ENCODE results near the gene KCNRG.
"Not testable (repeated sequence)": the region's sequence is repeated elsewhere in the genome, so short reads cannot be mapped to it uniquely, and the experiment has no call there.

Gene KCNRG

DNA sequence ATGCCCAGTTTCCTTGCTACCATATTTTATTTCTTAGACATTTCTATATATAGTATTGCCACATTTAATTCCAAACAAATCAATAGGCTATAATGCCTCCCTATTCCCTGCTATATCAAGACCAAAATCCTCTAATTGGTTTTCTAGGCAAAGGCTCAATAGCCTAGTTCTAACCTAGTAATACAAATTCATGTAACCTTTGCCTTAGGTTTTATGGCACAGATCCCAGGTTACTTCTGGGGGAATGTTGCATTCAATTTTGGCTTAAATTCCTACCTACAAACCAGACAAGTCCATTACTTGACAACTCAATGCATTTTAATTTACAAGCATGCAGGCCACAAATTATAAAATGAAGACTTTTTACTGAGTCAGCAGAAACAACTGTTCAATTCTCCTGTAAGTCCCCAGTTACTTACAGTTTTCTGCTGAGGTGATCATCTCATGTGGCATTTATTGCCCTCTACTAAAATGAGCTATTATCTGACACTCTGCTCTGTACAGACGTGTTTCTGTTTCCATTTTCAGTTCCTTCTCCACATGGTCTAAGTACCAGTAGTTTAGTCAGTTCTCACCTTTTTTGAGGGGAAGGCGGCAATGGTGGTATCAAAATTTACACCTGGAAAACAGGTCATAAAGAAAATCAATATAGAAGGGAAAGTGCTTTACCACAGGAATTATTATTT is 11.7 kb downstream of the KCNRG start:
- no peak for FAIRE-seq
- TF ChIP-seq POLR2A (IDR thresholded peaks at IDR 0.05; ENCODE audit: low read depth, low read length): no peak
- no peak for DNase-seq (ENCODE audit: insufficient read length, low spot score)

DNA sequence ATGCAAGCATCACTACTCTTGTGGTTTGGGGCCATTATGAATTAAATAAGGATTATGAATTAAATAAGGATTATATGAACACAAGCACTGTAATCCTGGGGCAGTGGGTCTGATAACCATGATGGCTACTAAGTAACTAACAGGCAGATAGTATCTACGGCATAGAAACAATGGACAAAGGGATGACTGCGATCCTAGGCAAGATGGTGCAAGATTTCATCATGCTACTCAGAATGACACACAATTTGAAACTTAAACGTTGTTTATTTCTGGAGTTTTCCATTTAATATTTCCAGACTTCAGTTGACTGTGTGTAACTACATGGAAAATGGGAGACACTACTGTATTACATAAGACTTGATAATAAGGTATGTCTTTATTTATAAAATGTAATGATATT is 15.1 kb downstream of the KCNRG start:
- DNase-seq (ENCODE audit: insufficient read length, low spot score): no peak
- no peak for TF ChIP-seq POLR2A (IDR thresholded peaks at IDR 0.05; ENCODE audit: low read depth, low read length)
- FAIRE-seq: no peak

DNA sequence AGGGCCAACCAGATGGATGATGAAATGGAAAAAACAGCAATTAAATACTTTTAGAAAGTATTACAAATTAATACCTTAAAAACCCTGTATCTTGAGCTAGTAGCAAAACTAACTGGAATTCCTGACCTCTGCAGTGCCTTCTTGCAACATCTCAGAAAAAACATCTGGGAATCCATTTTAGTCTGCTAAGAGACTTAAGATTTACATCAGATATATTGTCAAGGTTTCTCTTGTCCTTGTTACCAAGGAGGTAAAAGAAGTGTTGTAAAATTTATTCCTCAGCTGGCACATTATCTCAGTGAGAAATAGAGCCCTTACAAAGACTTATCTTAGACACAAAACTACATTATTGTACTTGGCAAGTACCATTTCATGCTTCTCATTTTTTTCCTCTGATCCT is 18.5 kb downstream of the KCNRG start:
- no peak for FAIRE-seq
- no peak for DNase-seq (ENCODE audit: insufficient read length, low spot score)
- no peak for TF ChIP-seq POLR2A (IDR thresholded peaks at IDR 0.05; ENCODE audit: low read depth, low read length)

DNA sequence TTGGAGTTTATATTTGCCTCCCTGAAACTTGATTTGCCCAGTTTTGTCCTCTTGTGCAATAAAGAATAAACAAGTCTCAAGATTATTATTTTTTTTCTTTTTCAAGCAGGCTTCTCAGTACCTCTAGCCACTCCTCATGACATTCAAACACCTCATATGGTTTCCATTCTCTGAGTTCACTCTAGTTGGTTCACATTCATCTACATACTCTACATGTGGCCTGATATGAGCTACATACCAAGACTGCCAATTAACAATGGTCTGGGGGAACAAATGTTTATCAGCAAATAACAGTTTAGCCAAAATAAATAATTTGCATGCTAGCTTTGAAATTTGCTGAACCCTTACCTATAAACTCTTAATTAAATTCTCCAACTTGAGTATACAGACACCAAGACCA is 22.5 kb downstream of the KCNRG start:
- DNase-seq (ENCODE audit: insufficient read length, low spot score): no peak
- no peak for TF ChIP-seq POLR2A (IDR thresholded peaks at IDR 0.05; ENCODE audit: low read depth, low read length)
- FAIRE-seq: no peak

DNA sequence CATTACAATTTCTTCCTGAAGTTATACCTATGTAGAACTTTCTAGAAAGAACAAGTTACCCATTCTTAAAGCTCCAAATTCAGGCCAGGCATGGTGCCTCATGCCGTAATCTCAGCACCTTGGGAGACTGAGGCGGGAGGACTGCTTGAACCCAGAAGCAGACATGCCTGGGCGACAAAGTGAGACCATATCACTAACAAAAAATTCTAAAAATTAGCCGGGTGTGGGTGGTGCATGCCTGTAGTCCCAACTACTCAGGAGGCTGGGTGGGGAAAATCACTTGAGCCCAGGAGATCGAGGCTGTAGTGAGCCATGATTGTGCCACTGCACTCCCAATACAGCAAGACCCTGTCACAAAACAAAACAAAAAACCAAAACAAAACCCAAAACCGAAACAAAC is 23.0 kb downstream of the KCNRG start:
- TF ChIP-seq POLR2A (IDR thresholded peaks at IDR 0.05; ENCODE audit: low read depth, low read length): no peak
- DNase-seq (ENCODE audit: insufficient read length, low spot score) (no peak), FAIRE-seq (no peak)

DNA sequence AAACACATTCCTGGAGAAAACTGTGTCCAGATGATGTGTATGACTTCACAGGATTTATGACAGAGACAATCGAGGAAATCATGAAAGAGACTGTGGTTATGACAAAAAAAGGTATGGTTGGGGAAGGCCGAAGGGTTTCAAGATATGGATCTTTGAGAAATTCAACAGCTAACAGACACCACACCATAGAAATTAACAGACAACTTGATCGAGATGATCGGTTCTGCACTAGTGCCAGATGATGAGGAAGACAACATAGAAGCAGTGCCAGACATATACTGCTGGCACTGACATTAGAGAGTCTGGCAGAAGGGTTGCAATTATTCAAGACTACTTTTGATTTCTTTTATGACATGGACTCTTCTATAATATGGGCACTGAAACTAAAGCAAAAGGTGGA is 37.2 kb downstream of the KCNRG start:
- DNase-seq (ENCODE audit: insufficient read length, low spot score) (no peak), FAIRE-seq (no peak)
- TF ChIP-seq POLR2A (IDR thresholded peaks at IDR 0.05; ENCODE audit: low read depth, low read length): no peak

DNA sequence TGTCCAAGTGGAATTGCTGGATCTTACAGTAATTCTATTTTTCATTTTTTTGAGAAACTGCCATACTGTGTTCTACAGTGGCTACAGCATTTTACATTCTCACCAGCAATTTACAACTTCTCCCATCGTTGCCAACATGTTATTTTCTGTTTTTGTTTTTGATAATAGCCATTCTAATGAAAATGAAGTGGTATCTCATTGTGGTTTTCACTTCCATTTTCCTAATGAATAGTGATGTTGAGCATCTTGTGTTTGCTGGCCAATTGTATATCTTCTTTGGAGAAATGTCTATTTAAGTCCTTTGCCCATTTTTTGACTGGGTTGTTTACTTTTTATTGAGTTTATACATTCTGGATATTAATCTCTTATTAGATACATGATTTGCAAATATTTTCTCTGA is 38.6 kb downstream of the KCNRG start:
- no peak for TF ChIP-seq POLR2A (IDR thresholded peaks at IDR 0.05; ENCODE audit: low read depth, low read length)
- FAIRE-seq (no peak), DNase-seq (ENCODE audit: insufficient read length, low spot score) (no peak)

DNA sequence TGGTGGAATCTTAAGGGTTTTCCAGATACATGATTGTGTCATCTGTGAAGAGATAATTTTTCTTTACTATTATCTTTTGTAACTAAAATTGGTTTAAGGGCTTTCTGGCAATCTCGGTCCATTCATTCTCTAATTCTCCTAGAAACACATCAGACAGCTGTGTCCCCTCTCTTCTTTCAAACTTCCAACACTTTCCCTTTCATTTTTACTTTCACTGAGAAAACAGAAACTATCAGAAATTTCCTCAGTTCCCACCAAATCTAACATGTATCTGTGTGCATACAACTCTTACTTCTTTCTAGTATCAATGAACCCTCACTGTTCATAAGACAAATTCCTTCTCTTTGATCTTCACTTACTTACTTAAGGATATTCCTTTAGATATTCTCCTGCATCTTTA is 40.2 kb downstream of the KCNRG start:
- DNase-seq (ENCODE audit: insufficient read length, low spot score) (no peak), FAIRE-seq (no peak)
- TF ChIP-seq POLR2A (IDR thresholded peaks at IDR 0.05; ENCODE audit: low read depth, low read length): no peak

DNA sequence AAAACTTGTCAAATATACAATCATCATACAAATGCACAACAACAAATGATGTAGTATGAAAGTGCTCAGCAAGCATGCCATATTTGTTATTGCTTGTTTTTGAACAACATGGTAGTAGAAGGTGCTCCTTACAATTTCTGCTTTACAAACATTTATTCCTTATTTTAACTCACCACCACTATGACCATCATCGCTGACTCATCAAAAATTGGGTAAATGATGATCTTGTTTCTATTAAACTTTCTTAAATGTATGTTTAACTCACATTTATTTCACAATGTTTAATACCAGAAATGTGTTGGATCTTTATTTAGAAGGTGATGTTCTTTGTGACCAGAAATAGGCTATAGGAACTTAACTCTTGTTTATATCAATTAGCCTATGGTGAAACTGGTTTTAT is 45.5 kb downstream of the KCNRG start:
- DNase-seq (ENCODE audit: insufficient read length, low spot score) (no peak), FAIRE-seq (no peak)
- no peak for TF ChIP-seq POLR2A (IDR thresholded peaks at IDR 0.05; ENCODE audit: low read depth, low read length)

DNA sequence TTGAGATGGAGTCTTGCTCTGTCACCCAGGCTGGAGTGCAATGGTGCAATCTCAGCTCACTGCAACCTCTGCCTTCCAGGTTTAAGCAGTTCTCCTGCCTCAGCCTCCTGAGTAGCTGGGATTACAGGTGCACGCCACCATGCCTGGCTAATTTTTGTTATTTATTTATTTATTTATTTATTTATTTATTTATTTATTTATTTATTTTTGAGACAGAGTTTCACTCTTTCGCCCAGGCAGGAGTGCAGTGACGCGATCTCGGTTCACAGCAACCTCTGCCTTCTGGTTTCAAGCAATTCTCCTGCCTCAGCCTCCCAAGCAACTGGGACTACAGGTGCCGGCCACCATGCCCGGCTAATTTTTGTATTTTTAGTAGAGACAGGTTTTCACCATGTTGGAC is 47.1 kb downstream of the KCNRG start:
- not testable (repeated sequence) for FAIRE-seq; DNase-seq (ENCODE audit: insufficient read length, low spot score)

DNA sequence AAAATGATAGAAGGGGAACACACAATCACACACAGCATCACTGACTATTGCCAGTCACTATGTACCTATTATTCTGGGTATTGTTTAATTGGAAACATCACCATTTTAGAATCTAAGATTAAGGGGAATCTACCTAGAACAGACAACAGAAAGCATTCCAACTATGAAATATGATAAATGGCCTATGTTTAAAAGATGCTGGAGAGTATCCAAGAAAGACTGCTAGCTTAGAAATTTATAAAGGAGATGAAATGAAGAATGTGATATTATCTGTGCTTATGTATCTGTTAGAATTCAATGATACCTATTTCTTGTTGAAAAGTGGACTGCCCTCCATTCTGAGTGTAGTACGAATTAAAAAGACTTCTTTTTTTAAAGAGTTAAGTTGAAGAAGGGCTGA is 50.5 kb downstream of the KCNRG start:
- TF ChIP-seq POLR2A (IDR thresholded peaks at IDR 0.05; ENCODE audit: low read depth, low read length): no peak
- DNase-seq (ENCODE audit: insufficient read length, low spot score) (no peak), FAIRE-seq (no peak)

DNA sequence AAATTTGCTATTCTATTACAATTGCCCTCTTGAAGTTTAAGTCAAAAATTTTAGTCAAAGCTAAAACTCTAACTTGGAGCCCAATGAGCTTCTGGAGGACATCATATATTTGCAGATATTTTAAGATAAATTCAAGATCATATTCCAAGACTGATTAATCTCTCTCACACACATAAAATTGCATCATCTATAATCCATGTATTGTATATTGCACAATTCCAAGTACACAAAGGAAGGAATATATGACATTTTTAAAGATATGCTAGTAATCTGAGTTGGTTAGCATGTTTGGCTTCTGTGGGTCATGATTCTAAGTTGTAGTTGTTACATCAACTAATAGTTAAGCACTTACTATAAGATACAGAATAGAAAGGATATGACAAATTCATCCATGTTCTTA is 53.3 kb downstream of the KCNRG start:
- TF ChIP-seq POLR2A (IDR thresholded peaks at IDR 0.05; ENCODE audit: low read depth, low read length): no peak
- no peak for DNase-seq (ENCODE audit: insufficient read length, low spot score)
- FAIRE-seq: no peak

DNA sequence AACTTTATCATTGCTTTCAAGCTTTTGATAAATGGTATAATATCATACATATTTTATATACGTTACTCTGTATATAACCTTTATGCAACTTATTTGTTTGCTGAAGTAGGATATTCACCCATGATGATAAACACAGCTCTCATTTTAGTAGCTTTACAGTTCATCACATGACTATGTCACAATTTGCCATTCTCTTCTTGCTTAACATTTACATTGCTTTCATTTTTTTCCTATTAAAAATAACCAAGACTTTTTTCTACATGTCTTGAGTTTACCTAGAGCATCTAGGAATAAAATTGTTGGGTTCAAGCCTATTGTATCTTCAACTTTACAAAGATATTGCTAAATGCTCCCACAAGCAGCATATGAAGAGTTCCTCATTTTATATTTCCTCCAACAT is 54.0 kb downstream of the KCNRG start:
- DNase-seq (ENCODE audit: insufficient read length, low spot score) (no peak), FAIRE-seq (no peak)

DNA sequence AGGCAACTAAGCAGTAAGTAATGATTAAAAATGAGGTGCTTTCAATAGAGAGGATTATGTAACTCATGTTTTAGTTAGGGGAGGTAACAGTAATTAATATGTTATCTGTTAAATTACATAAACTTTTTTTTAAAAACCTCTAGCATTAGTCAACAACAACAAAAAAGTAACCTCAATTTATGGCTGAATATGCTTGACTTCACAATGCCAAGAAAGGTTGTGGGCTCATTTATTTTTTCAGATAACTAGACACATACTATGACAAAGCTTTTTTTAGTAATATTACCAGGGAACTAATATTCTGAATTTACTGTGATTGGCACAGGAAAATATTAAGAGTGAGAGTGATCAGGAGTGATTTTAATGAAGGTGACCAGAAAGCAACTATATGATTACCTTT is 54.9 kb downstream of the KCNRG start:
- FAIRE-seq: no peak
- TF ChIP-seq POLR2A (IDR thresholded peaks at IDR 0.05; ENCODE audit: low read depth, low read length): no peak
- no peak for DNase-seq (ENCODE audit: insufficient read length, low spot score)

More for the DNA sequence above, 54.0 kb downstream of the KCNRG start:
- no peak for TF ChIP-seq POLR2A (IDR thresholded peaks at IDR 0.05; ENCODE audit: low read depth, low read length)

Measured in H54 (cell line).